Esophagus muscularis mucosa (tissue), 4 donors: ENCODE results near the gene RAB8A. TPM values are rescaled to one million over a fixed set of nuclear protein-coding genes. Genes with fewer than 3 reads are reported as not detected.
"Not testable (repeated sequence)": the region's sequence is repeated elsewhere in the genome, so short reads cannot be mapped to it uniquely, and the experiment has no call there.

Experiments
- DNase-seq: peaks from one replicate; pipeline ENCODE4 v3.0.0-alpha.2; 2017; ENCODE audit errors: extremely low spot score
- H3K27ac ChIP-seq, 4 donors: fragments of 200-600 bp; sonication (generic); replicated peaks in 1 of 4; 1 replicate in 3 of 4; 2 replicates in 1 of 4; pipeline ENCODE4 v1.5.1; 2016 to 2019; ENCODE audit warnings: mild to moderate bottlenecking in 1 of 4
- H3K27me3 ChIP-seq, 4 donors: fragments of 200-600 bp; sonication (generic); one replicate each; pipeline versions ENCODE4 v1.5.1 to v1.6.0; 2016 to 2019
- H3K36me3 ChIP-seq, 4 donors: fragments of 200-600 bp; sonication (generic); one replicate each; pipeline ENCODE4 v1.5.1; 2016 to 2019
- H3K4me1 ChIP-seq, 4 donors: fragments of 200-600 bp; sonication (generic); one replicate each; pipeline ENCODE4 v1.5.1; 2016 to 2019
- H3K4me3 ChIP-seq, 4 donors: fragments of 200-600 bp; sonication (generic); 1 replicate in 2 of 4; 2 replicates in 2 of 4; pipeline ENCODE4 v1.5.1; 2016 to 2019; ENCODE audit warnings: mild to moderate bottlenecking in 4 of 4, moderate library complexity in 1 of 4
- H3K9me3 ChIP-seq, 4 donors: fragments of 200-600 bp; sonication (generic); 1 replicate in 3 of 4; 2 replicates in 1 of 4; pipeline ENCODE4 v1.5.1; 2016 to 2019
- CTCF ChIP-seq, 3 experiments: fragments of 200-600 bp in 2 of 3; fragments of 450-650 bp in 1 of 3; sonication (generic) in 2 of 3; IDR thresholded peaks; one replicate each; pipeline ENCODE4 v1.5.1; 2017 to 2019; ENCODE audit warnings: antibody characterized with exemption in 3 of 3, mild to moderate bottlenecking in 2 of 3, moderate library complexity in 1 of 3
- EP300 ChIP-seq: sonication (generic); formaldehyde crosslinking; IDR thresholded peaks from one replicate; pipeline ENCODE4 v1.6.1; 2017; ENCODE audit warnings: antibody characterized with exemption
- POLR2A ChIP-seq: fragments of 450-650 bp; IDR thresholded peaks from one replicate; pipeline ENCODE4 v1.6.1; 2017; ENCODE audit warnings: antibody characterized with exemption, moderate library complexity, mild to moderate bottlenecking, low read depth
- POLR2AphosphoS5 ChIP-seq, 2 donors: sonication (generic); formaldehyde crosslinking; IDR thresholded peaks; one replicate each; pipeline ENCODE4 v1.6.1; 2017; ENCODE audit warnings: antibody characterized with exemption in 2 of 2
- WGBS: methylation state at CpG from one replicate; pipeline ENCODE4 v1.1.5; 2018; 5-methylcytosine and 5-hydroxymethylcytosine counted together
- intact Hi-C: fragments of 100-400 bp; cut with DNase I; formaldehyde crosslinking; loops from one replicate; pipeline ENCODE4 v1.15.1; 2023
- total RNA-seq, 4 donors: library from RNA; depleted of rRNA; stranded (reverse); fragments of >200 nt; gene quantifications; one replicate each; pipeline versions ENCODE4 v1.1.0 to v1.2.1, GENCODE V29; 2016

Gene RAB8A
- total RNA-seq, 4 donors from 2014 or later, result 37.9 to 56.4 (median 42.9) TPM

GRCh38 chr19:16115301-16116039 is 3.8 kb downstream of the RAB8A start:
- H3K9me3 ChIP-seq, result no peaks in the 10 kb centered on the region
- no peaks in the 10 kb centered on the region for H3K27me3 ChIP-seq
- 94% methylated on average over 9 of the region's 9 CpGs for WGBS
- no peak overlapping the region for H3K27ac ChIP-seq
- intact Hi-C loops, result no loop called here
- no peak overlapping the region for H3K4me3 ChIP-seq
- no peak for TF ChIP-seq POLR2A
- no peak for TF ChIP-seq CTCF (IDR thresholded peaks at IDR 0.05)
- TF ChIP-seq EP300, result no peak
- no peak for DNase-seq
- peaks cover 23 to 57% (median 54%) of the 10 kb centered on the region in 4 donors for H3K4me1 ChIP-seq
- peaks cover 25 to 40% (median 31%) of the 10 kb centered on the region in 4 donors for H3K36me3 ChIP-seq

GRCh38 chr19:16116067-16116466 is 4.4 kb downstream of the RAB8A start:
- H3K4me3 ChIP-seq, result no peak overlapping the region
- no peak for DNase-seq
- WGBS, result 69% methylated on average over 4 of the region's 4 CpGs
- intact Hi-C loops, result no loop called here
- H3K36me3 ChIP-seq, result peaks cover 31 to 46% (median 37%) of the 10 kb centered on the region in 4 donors
- H3K9me3 ChIP-seq, result no peaks in the 10 kb centered on the region
- no peaks in the 10 kb centered on the region for H3K27me3 ChIP-seq
- no peak overlapping the region for H3K27ac ChIP-seq
- TF ChIP-seq POLR2A (no peak), EP300 (no peak), POLR2AphosphoS5 (IDR thresholded peaks at IDR 0.05) (no peak)
- H3K4me1 ChIP-seq, result peaks cover 20 to 51% (median 48%) of the 10 kb centered on the region in 4 donors

GRCh38 chr19:16117594-16118033 is 5.9 kb downstream of the RAB8A start:
- intact Hi-C loops, result no loop called here
- DNase-seq, result no peak
- Histone ChIP-seq H3K27me3 (no peaks in the 10 kb centered on the region), H3K9me3 (no peaks in the 10 kb centered on the region), H3K4me3 (no peak overlapping the region), H3K4me1 (peaks cover 13 to 42% (median 40%) of the 10 kb centered on the region in 4 donors), H3K27ac (no peak overlapping the region), H3K36me3 (peaks cover 46 to 61% (median 52%) of the 10 kb centered on the region in 4 donors)
- TF ChIP-seq POLR2AphosphoS5 (IDR thresholded peaks at IDR 0.05), result no peak
- TF ChIP-seq CTCF (IDR thresholded peaks at IDR 0.05), result no peak
- no peak for TF ChIP-seq EP300
- no peak for TF ChIP-seq POLR2A
- WGBS, result 88% methylated on average over 11 of the region's 11 CpGs

- H3K4me1 ChIP-seq, result peaks cover 8 to 33% (median 31%) of the 10 kb centered on the region in 4 donors
Measured at GRCh38 chr19:16118489-16119033, 6.9 kb downstream of the RAB8A start.

GRCh38 chr19:16119075-16119857 is 7.6 kb downstream of the RAB8A start:
- H3K27me3 ChIP-seq, H3K9me3 ChIP-seq, H3K4me3 ChIP-seq, intact Hi-C loops, DNase-seq: not testable (repeated sequence)
- Histone ChIP-seq H3K36me3 (peaks cover 54 to 75% (median 69%) of the 10 kb centered on the region in 4 donors), H3K4me1 (peaks cover 8 to 26% (median 24%) of the 10 kb centered on the region in 4 donors), H3K27ac (peak overlapping the region in 1 of 4 donors; percentile 18)
- 92% methylated on average over 19 of the region's 19 CpGs for WGBS

More at GRCh38 chr19:16118489-16119033, 6.9 kb downstream of the RAB8A start:
- no peak for DNase-seq
- WGBS, result 89% methylated on average over 8 of the region's 12 CpGs
- H3K4me3 ChIP-seq, result no peak overlapping the region
- intact Hi-C loops, result no loop called here
- no peaks in the 10 kb centered on the region for H3K9me3 ChIP-seq
- peak overlapping the region in 1 of 4 donors; percentile 18 for H3K27ac ChIP-seq
- peaks cover 54 to 68% (median 62%) of the 10 kb centered on the region in 4 donors for H3K36me3 ChIP-seq
- H3K27me3 ChIP-seq, result no peaks in the 10 kb centered on the region
- TF ChIP-seq EP300 (no peak), POLR2A (no peak), POLR2AphosphoS5 (IDR thresholded peaks at IDR 0.05) (no peak), CTCF (IDR thresholded peaks at IDR 0.05) (no peak)
